Measurements from ENCODE around the gene P3H2.

DNA sequence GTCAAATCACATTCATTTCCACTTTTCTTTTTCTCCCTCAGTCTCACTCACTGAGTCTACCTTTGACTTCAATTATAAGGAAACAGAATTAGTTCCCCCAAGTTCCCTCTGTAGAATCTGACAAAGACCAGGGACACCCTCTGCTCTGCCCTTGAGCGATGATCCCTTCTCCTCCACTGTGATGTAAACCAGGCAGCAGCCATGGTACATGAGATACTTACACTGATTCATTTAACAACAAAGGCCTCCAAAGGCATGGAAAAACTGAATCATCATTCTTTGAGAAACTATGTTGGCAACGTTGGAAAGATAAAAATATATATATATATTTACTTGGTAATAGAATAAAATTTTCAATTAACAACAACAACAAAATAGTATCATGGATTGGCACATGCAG is 84.1 kb downstream of the P3H2 start:
- TF ChIP-seq, protein P1, sequence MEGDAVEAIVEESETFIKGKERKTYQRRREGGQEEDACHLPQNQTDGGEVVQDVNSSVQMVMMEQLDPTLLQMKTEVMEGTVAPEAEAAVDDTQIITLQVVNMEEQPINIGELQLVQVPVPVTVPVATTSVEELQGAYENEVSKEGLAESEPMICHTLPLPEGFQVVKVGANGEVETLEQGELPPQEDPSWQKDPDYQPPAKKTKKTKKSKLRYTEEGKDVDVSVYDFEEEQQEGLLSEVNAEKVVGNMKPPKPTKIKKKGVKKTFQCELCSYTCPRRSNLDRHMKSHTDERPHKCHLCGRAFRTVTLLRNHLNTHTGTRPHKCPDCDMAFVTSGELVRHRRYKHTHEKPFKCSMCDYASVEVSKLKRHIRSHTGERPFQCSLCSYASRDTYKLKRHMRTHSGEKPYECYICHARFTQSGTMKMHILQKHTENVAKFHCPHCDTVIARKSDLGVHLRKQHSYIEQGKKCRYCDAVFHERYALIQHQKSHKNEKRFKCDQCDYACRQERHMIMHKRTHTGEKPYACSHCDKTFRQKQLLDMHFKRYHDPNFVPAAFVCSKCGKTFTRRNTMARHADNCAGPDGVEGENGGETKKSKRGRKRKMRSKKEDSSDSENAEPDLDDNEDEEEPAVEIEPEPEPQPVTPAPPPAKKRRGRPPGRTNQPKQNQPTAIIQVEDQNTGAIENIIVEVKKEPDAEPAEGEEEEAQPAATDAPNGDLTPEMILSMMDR (IDR thresholded peaks at IDR 0.05) = no peak
- TF ChIP-seq POLR2A (IDR thresholded peaks at IDR 0.05) = no peak
